Cardiac fibroblast (primary cell): ENCODE results near the gene LGALS3BP.

Source experiments
- DNase-seq, 2 donors: peaks; one replicate each; pipeline versions ENCODE4 v3.0.0 to v3.0.0-alpha.2; 2010; ENCODE audit warnings: low read depth in 2 of 2
- H3K4me3 ChIP-seq, 2 donors: replicated peaks in 1 of 2; 1 replicate in 1 of 2; 2 replicates in 1 of 2; pipeline ENCODE4 v1.5.1; 2011; ENCODE audit warnings: low read depth in 2 of 2, low read length in 2 of 2, mild to moderate bottlenecking in 2 of 2, moderate library complexity in 1 of 2
- TF ChIP-seq, protein P1 (sequence below): IDR thresholded peaks from one replicate; pipeline ENCODE4 v1.5.1; 2011; ENCODE audit warnings: low read depth, mild to moderate bottlenecking, low read length, inconsistent platforms

The LGALS3BP gene

DNA sequence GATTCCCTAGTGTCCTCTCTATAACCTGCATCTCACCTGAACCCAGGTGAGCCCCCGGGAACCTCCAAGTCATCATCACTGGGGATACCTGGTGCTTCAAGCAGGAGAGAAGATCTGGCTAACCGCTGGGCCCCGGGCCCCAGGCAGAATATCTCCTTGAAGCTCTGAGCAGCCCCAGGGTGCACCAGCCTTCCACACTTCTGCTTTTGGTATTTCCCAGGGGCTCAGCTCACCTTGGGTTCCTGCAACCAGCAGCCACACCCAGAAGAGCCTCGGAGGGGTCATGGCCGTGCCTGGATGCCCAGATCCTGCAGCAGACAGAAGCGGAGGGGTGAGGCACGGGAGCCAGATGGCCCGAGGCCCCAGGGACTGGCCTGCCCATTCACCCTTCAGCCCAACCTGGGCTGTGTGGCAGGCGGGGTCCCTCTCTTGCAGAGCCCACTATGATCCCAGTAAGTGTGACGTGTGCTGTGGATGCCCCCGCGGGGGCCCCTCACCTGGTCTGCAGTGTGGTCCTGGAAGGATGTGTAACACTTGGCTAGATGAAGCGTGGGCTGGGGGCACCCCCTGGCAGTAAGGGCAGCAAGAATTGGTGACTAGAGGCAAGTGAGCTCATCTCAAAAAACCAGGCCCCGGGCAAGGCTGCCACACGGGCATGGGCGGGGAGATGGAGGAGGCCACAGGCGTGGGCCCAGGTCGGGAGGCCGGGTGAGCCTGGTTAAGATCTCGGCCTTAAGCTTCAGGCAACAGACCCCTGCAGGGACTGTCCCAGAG, 2.6 kb downstream of the LGALS3BP start:
- TF ChIP-seq, protein P1, sequence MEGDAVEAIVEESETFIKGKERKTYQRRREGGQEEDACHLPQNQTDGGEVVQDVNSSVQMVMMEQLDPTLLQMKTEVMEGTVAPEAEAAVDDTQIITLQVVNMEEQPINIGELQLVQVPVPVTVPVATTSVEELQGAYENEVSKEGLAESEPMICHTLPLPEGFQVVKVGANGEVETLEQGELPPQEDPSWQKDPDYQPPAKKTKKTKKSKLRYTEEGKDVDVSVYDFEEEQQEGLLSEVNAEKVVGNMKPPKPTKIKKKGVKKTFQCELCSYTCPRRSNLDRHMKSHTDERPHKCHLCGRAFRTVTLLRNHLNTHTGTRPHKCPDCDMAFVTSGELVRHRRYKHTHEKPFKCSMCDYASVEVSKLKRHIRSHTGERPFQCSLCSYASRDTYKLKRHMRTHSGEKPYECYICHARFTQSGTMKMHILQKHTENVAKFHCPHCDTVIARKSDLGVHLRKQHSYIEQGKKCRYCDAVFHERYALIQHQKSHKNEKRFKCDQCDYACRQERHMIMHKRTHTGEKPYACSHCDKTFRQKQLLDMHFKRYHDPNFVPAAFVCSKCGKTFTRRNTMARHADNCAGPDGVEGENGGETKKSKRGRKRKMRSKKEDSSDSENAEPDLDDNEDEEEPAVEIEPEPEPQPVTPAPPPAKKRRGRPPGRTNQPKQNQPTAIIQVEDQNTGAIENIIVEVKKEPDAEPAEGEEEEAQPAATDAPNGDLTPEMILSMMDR: no peak
- DNase-seq: no peak
- no peak overlapping the region for H3K4me3 ChIP-seq

GRCh38 chr17:78974635-78975591, 4.8 kb downstream of the LGALS3BP start:
- TF ChIP-seq, protein P1: no peak
- no peak overlapping the region for H3K4me3 ChIP-seq
- DNase-seq: peak; percentile 69 to 87

- no peak for DNase-seq
- H3K4me3 ChIP-seq: no peak overlapping the region
- TF ChIP-seq, protein P1: no peak
These were observed 5.8 kb downstream of the LGALS3BP start for GRCh38 chr17:78973792-78974520.

DNA sequence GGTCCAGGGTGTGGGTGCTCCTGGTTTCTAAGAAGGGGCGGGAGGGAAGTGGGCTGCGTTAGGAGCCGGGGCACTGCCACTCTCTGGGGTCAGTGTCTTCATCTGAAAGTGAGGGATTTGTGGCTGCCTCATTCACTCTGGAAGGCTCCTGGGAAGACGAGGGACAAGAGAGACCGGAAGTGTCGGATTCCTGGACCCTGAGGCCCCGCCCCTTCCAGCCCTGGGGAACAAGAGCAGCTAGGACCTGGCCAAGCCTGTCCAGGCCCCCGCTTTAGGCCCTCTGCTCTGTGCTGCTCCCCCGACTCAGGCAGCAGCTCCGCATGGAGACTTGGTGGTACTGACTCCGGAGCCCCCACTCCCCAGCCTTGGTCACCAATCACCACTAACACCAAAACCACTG, 6.5 kb downstream of the LGALS3BP start:
- H3K4me3 ChIP-seq: no peak overlapping the region
- TF ChIP-seq, protein P1: no peak
- peak in 1 of 2 donors; percentile 34 for DNase-seq

- no peak for DNase-seq
- no peak overlapping the region for H3K4me3 ChIP-seq
- TF ChIP-seq, protein P1: no peak
These were observed 7.1 kb downstream of the LGALS3BP start for GRCh38 chr17:78972507-78973105.
